NOMO-1 treated with DMSO at 0.1 percent for 48 hours (cell line): ENCODE data around the gene STEAP2.

Experiments
- DNase-seq: peaks from one replicate; lab custom pipeline; 2025; ENCODE audit not compliant: unreplicated experiment; lab: John Stamatoyannopoulos, UW

The STEAP2 gene

DNA sequence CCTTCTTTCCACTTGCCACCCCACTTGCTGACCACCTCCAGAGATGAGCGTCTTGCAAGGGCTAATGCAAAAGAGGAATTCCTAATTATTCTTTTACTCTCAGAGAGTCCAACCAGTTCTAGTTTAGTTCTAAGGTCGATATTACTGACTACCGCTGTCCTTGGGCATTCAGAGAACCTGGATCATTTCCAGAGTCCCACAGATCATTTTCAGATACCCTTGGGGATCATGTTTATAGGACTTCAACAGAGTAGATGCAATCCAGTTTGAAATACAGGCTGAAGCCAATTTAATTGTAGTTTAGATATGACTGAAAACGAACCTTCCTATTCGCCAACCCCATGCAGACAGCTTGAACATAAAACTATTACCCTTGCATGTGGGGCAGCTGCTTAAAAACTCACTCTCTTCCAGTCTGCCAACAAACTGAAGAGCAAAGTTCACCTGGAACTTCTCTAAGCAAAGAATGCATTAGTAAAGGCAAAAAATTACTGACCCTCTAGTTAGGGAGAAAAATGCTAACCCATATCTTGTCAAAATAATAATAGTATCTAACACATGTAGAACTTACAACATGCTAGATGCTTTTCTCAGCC lies 55.8 kb downstream of the STEAP2 start:
- DNase-seq = peak; percentile 30

DNA sequence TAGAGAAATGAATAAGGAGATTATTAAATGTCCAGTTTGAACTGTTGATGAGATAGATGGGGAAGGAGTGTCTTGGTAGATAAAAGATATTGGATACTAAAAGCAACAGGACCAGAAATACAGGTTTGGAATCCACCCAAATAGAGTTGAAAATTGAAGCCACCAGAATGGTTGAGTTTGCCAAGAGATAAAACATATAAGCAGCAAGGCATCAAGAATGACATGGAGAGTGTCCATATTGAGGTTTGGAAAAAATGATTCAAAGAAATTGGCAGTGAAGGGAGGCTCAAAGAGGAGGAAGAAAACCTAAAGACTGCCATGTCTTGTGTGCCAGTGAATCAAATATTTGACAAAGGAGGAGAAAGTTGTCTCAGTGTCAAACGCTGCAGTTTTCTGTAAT lies 57.6 kb downstream of the STEAP2 start:
- no peak for DNase-seq

DNA sequence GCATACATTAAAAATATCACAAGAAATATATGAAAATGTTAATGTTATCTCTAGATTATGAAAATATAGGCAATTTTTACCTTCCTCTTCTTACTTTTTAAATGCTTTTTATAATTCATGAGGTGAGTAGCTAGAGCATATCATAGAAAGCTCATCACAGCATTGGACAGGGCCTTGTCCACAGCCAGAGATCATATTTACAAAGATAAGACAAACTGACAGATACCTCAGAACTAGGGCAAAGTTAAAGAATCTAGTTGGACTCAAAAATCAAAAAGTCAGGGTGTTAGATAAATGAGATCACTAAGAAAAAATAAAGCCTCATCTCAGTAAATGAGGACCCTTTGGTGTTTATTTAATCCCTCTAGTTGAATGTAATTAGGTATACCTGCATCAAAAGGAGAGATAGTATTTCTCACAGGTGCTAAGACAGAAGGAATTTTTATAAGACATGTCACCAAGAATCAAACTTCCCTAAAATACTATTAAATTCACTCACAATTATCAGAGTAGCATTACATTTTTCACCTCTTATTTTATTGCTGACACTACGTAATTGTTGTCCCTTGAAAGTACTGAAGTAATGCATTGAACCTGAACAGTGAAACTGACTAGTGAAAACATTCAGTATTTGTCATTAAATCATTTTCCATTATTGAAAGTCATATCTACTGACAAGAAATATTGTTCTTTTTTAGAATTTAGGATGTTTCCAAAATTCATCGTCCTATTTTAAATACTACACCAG lies 59.1 kb downstream of the STEAP2 start:
- no peak for DNase-seq

DNA sequence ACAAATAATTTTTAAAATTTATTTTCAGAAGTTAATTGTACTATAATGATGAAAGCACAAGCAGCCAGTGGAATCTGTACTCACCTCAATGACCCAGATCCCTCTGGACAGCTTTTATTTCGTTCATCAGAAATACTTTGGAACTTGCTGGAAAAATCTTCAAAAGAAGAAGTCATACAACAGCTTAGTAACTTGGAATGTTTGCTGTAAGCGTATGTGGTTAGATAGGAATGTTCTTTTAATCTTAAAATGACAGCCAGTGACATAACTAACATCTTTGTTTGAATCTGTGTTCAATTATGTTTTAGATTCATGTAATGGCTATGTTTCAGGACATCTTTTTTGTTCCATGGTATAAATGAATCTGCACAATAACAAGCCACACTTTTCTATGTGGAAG lies 60.2 kb downstream of the STEAP2 start:
- DNase-seq = no peak

DNA sequence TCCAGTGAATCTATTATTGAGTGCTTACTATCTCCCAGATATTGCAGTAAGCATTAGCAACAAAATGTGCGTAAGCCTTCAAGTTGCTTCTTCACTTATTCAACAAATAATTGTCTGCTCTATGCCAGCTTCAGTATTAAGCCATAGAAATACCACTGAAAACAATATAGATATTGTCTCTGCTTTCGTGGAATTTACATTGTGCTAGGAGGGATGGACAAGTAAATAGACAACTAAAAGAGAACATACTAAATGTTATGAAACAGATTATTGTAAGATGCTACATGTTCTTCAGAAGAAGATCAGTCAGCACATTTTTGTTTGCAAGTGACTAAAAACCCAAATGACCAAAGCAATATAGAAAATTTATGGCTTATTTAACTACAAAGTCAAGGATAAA lies 60.7 kb downstream of the STEAP2 start:
- no peak for DNase-seq

DNA sequence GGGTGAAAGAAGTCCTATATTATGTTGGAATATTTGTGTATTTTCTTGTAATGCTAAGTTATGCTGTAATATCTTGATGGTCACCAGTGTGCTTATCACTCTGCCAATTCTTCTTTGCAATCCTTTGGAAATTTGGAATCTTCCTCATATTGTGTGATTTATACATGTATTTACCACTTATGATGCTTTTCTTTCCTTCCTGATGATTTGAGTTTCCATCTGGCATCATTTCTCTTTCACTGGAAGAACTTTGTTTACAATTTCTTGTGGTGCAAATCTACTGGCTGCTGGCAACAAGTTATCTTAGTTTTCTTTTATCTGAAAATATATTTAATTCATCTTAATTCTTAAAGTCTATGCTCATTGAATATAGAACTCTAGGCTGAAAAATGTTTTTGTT lies 62.6 kb downstream of the STEAP2 start:
- DNase-seq = no peak

DNA sequence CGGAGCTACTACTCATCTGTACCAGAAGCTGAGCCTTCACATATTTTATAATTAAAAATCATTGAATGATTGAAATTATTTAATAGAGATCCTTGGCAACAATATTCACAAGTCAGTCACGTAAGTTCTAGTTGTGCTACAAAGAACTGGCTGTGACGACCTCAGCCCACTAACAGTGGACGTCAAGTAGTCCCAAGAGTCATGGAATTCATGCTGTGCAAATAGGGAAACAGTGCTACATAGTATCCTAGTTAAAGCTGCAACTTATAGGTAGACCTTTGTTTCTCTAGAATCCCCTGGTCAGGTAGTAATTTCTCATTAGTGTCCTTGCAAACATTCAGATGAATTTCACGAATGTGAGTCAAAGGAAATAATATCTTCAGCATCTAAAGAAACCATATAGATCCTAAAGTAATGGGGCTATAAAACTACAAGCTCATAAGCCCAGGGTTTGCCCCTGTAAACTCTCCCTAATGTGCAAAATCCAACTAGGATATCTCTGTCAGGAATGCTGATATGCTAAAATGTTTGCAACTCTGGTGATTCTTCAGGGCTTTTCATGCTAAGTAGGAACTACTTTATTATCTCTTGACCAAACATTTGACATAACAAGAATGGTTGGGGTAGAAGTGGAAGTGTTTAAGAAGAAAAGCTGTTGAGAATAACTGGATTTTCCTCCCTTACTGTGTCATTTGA lies 64.6 kb downstream of the STEAP2 start:
- DNase-seq = no peak
